Effector memory CD4-positive, alpha-beta T cell (primary cell): ENCODE measurements around the gene MFN1.
"Not testable (repeated sequence)": the region's sequence is repeated elsewhere in the genome, so short reads cannot be mapped to it uniquely, and the experiment has no call there.

Experiments used
- DNase-seq, 3 donors: peaks; one replicate each; pipeline ENCODE4 v3.0.0-alpha.2; 2020
- H3K27ac ChIP-seq: 2 replicates; pipeline ENCODE4 v1.7.0; 2013; ENCODE audit warnings: mild to moderate bottlenecking, low read length, moderate library complexity; ENCODE audit not compliant: insufficient read depth, poor library complexity, severe bottlenecking
- H3K27me3 ChIP-seq: replicated peaks from 2 replicates; pipeline ENCODE4 v1.7.0; 2013; ENCODE audit warnings: mild to moderate bottlenecking, low read length; ENCODE audit not compliant: insufficient read depth, control insufficient read depth, poor library complexity, severe bottlenecking
- H3K36me3 ChIP-seq: 2 replicates; pipeline ENCODE4 v1.7.0; 2013; ENCODE audit warnings: mild to moderate bottlenecking, low read length, moderate library complexity; ENCODE audit not compliant: control insufficient read depth, insufficient read depth
- H3K4me1 ChIP-seq: 2 replicates; pipeline ENCODE4 v1.7.0; 2013; ENCODE audit warnings: low read length, mild to moderate bottlenecking; ENCODE audit not compliant: control insufficient read depth, insufficient read depth, poor library complexity, severe bottlenecking
- H3K4me3 ChIP-seq: 2 replicates; pipeline ENCODE4 v1.7.0; 2013; ENCODE audit warnings: low read length, low read depth, mild to moderate bottlenecking; ENCODE audit not compliant: insufficient read depth, poor library complexity, severe bottlenecking
- H3K9me3 ChIP-seq: 2 replicates; pipeline ENCODE4 v1.7.0; 2013; ENCODE audit warnings: mild to moderate bottlenecking, low read length, moderate library complexity; ENCODE audit not compliant: control insufficient read depth
- total RNA-seq, 3 donors: gene quantifications; one replicate each; lab custom pipeline; 2026; lab: John Stamatoyannopoulos, UW

Gene MFN1
- total RNA-seq, result 33.9 to 42.6 (median 38.0) reads per million in 3 donors

GRCh38 chr3:179347345-179348194 is at the start of gene MFN1:
Gene MFN1 (plus strand): TSS chr3:179347709. CDS start chr3:179348852, 1,143 bp downstream.
- peaks cover 11% of the 10 kb centered on the region for H3K36me3 ChIP-seq
- peak; percentile 78 to 86 (median 82) for DNase-seq
- peak within 1 kb of the TSS; percentile 88 for H3K4me3 ChIP-seq
- H3K27me3 ChIP-seq, result no peaks in the 10 kb centered on the region
- peaks cover 5% of the 10 kb centered on the region for H3K4me1 ChIP-seq
- no peaks in the 10 kb centered on the region for H3K9me3 ChIP-seq
- peak within 1 kb of the TSS; percentile 65 for H3K27ac ChIP-seq

GRCh38 chr3:179297971-179298725 is 49.4 kb upstream of the MFN1 start:
- Histone ChIP-seq H3K4me3 (no peak overlapping the region), H3K27me3 (no peaks in the 10 kb centered on the region)
- no peak for DNase-seq

GRCh38 chr3:179299316-179299715 is 48.2 kb upstream of the MFN1 start:
- no peak for DNase-seq
- no peak overlapping the region for H3K27ac ChIP-seq
- no peaks in the 10 kb centered on the region for H3K36me3 ChIP-seq
- H3K9me3 ChIP-seq, result no peaks in the 10 kb centered on the region
- H3K27me3 ChIP-seq, result no peaks in the 10 kb centered on the region
- no peaks in the 10 kb centered on the region for H3K4me1 ChIP-seq
- H3K4me3 ChIP-seq, result no peak overlapping the region

More at GRCh38 chr3:179297971-179298725, 49.4 kb upstream of the MFN1 start:
- Histone ChIP-seq H3K9me3 (no peaks in the 10 kb centered on the region), H3K4me1 (no peaks in the 10 kb centered on the region), H3K36me3 (no peaks in the 10 kb centered on the region), H3K27ac (no peak overlapping the region)

- no peak overlapping the region for H3K4me3 ChIP-seq
- H3K4me1 ChIP-seq, result no peaks in the 10 kb centered on the region
- no peaks in the 10 kb centered on the region for H3K36me3 ChIP-seq
- H3K27ac ChIP-seq, result no peak overlapping the region
- no peaks in the 10 kb centered on the region for H3K9me3 ChIP-seq
- no peaks in the 10 kb centered on the region for H3K27me3 ChIP-seq
- no peak for DNase-seq
These were observed 47.4 kb upstream of the MFN1 start for GRCh38 chr3:179299999-179300613.

GRCh38 chr3:179301645-179302044 is 45.9 kb upstream of the MFN1 start:
- no peaks in the 10 kb centered on the region for H3K4me1 ChIP-seq
- H3K9me3 ChIP-seq, result no peaks in the 10 kb centered on the region
- no peak for DNase-seq
- no peaks in the 10 kb centered on the region for H3K36me3 ChIP-seq
- no peaks in the 10 kb centered on the region for H3K27me3 ChIP-seq
- no peak overlapping the region for H3K4me3 ChIP-seq
- no peak overlapping the region for H3K27ac ChIP-seq

- Histone ChIP-seq H3K4me3 (no peak overlapping the region), H3K27me3 (no peaks in the 10 kb centered on the region), H3K36me3 (no peaks in the 10 kb centered on the region), H3K4me1 (no peaks in the 10 kb centered on the region), H3K9me3 (no peaks in the 10 kb centered on the region), H3K27ac (no peak overlapping the region)
- DNase-seq, result no peak
These were observed 45.4 kb upstream of the MFN1 start for GRCh38 chr3:179302111-179302510.

- Histone ChIP-seq H3K4me1 (no peaks in the 10 kb centered on the region), H3K36me3 (no peaks in the 10 kb centered on the region), H3K27me3 (no peaks in the 10 kb centered on the region), H3K4me3 (no peak overlapping the region), H3K27ac (no peak overlapping the region), H3K9me3 (no peaks in the 10 kb centered on the region)
- DNase-seq, result no peak
These were observed 42.9 kb upstream of the MFN1 start for GRCh38 chr3:179304605-179305004.

- H3K4me3 ChIP-seq, H3K27ac ChIP-seq, H3K36me3 ChIP-seq, DNase-seq, H3K27me3 ChIP-seq, H3K9me3 ChIP-seq, H3K4me1 ChIP-seq: not testable (repeated sequence)
These were observed 40.1 kb upstream of the MFN1 start for GRCh38 chr3:179307362-179307761.

- Histone ChIP-seq H3K4me3 (no peak overlapping the region), H3K9me3 (no peaks in the 10 kb centered on the region), H3K27me3 (no peaks in the 10 kb centered on the region), H3K4me1 (no peaks in the 10 kb centered on the region), H3K36me3 (no peaks in the 10 kb centered on the region), H3K27ac (no peak overlapping the region)
- DNase-seq, result no peak
These were observed 39.5 kb upstream of the MFN1 start for GRCh38 chr3:179308001-179308400.
